GM23248 (cell line): Measurements from ENCODE around the gene CLK1.

ENCODE experiments used
- EZH2 ChIP-seq: fragments of 200-600 bp; sonication (generic); IDR thresholded peaks from 2 replicates; pipeline ENCODE4 v1.6.1; 2018; ENCODE audit warnings: antibody characterized with exemption, mild to moderate bottlenecking; ENCODE audit not compliant: insufficient read depth, poor library complexity, severe bottlenecking
- EZH2phosphoT487 ChIP-seq: fragments of 200-600 bp; sonication (generic); IDR thresholded peaks from 2 replicates; pipeline ENCODE4 v1.6.1; 2018; ENCODE audit warnings: antibody characterized with exemption, moderate library complexity, mild to moderate bottlenecking, low read depth; ENCODE audit not compliant: insufficient read depth

DNA sequence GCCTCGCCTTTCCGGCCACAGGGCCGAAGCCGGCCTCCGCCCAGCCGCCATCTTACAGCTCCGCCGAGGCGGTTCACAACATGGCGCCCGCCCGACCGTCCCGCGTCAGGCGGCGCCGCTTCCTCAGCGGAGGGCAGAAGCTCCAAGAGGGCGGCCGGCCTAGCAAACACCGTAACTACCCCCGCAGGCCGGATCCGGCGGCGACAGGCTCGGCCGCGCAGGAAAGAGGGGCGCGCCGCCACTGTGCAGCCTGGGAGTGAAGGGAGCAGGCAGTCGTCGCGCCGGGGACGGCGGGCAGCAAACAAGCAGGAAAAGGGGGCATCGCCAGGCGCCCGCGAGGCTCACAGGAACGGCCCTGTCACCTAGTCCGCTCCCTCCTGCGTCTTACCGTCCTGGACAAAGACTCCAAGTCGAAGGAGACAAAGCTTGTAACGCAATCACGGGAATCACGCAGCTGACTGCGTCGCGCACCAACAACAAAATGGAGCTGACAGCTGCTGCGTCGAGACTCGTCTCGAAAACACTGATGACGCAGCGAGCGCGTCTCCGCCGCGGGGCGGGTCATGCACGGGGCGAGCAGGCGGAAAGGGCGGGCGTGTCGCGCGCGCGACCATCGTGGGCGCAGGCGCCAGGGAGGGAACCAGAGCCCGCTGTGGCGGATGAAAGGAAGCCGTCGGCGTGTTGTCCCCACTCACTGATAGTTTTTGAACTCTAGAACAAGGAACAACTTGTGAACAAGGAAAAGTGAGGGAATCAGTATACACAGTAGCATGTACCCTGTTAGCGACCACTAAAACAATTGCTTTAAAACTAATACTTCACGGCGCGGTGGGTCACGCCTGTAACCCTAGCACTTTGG lies at the start of gene CLK1:
- TF ChIP-seq EZH2 (no peak), EZH2phosphoT487 (no peak)
